ENCODE results near the gene GOLPH3L. TPM values are rescaled to one million over a fixed set of nuclear protein-coding genes. Genes with fewer than 3 reads are reported as not detected.
"Not testable (repeated sequence)": the region's sequence is repeated elsewhere in the genome, so short reads cannot be mapped to it uniquely, and the experiment has no call there.

GOLPH3L gene
- total RNA-seq, 1 donor from 2014 or later = 26.6 TPM

DNA sequence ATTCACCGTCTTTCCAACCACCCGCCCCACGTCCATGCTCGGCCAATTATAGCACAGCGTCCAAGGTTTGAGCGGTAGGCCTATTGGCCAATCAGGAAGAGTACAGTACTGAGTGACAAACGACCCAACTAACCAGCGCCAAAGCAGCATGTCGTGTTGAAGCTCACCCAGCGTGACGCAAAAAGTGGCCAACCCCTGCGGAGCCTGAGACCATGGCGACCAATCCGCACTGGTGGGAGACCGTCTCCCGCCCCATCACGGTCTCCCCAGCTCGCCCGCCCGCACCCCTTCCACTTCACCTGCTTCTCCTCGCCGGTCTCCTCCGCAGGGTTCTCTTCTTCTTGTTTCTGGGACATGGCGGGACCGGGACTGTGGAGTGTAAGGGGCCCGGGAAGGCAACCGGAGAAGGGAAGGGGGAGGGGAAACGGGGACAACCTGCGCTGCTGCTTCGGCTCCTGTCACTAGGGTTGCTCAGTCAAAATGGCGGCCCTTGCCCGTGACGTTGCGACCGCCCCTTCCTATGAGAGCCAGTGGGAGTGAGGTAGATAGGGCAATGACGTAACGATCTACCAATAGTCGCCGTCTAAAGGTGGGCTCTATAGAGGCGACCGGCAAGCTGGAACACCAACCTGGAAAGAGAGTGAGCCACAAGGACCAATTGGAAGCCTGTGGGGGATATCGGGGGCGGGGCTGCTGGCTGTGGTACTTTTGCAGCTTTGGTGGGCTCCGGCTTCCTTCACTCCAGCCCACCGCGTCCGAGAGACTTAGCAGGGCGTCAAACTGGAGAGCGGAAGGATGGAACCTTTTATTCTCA, 67.6 kb downstream of the GOLPH3L start, which contains the start of gene ENSA:
TSS of gene ENSA (minus strand) at position 498 of the 814 bp plus-strand sequence. CDS start at position 356, 142 bp downstream.
- Mint-ChIP-seq H3K9me3 (no peaks in the 10 kb centered on the region), H3K4me1 (peaks cover 9% of the 10 kb centered on the region), H3K27ac (no peak within 1 kb of the TSS), H3K36me3 (peaks cover 25% of the 10 kb centered on the region), H3K4me3 (no peak within 1 kb of the TSS), H3K27me3 (ENCODE audit: low read depth) (no peaks in the 10 kb centered on the region)
- TF ChIP-seq, protein P1, sequence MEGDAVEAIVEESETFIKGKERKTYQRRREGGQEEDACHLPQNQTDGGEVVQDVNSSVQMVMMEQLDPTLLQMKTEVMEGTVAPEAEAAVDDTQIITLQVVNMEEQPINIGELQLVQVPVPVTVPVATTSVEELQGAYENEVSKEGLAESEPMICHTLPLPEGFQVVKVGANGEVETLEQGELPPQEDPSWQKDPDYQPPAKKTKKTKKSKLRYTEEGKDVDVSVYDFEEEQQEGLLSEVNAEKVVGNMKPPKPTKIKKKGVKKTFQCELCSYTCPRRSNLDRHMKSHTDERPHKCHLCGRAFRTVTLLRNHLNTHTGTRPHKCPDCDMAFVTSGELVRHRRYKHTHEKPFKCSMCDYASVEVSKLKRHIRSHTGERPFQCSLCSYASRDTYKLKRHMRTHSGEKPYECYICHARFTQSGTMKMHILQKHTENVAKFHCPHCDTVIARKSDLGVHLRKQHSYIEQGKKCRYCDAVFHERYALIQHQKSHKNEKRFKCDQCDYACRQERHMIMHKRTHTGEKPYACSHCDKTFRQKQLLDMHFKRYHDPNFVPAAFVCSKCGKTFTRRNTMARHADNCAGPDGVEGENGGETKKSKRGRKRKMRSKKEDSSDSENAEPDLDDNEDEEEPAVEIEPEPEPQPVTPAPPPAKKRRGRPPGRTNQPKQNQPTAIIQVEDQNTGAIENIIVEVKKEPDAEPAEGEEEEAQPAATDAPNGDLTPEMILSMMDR (IDR thresholded peaks at IDR 0.05; ENCODE audit: unreplicated experiment) = no peak
- peak; percentile 89 to 93 for DNase-seq (ENCODE audit: low spot score in 2 of 2, unreplicated experiment in 2 of 2)

DNA sequence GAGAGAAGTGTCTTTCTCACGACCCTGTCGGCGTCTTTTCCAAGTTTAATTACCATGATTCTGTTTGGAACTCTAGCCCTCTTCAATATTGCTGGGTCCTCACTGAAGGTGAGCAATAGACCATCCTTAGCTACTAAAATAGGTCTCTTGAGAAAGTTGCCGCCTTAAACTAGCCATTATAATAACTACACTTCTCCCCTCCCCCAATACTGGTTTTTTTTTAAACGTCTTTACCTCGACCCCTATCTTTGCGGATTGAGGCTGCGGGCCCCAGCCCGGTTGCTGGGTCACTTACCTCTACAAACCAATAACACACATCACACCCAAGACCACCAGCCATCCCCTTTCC, 68.2 kb downstream of the GOLPH3L start:
- peaks cover 9% of the 10 kb centered on the region for H3K4me1 Mint-ChIP-seq
- no peaks in the 10 kb centered on the region for H3K9me3 Mint-ChIP-seq
- peaks cover 25% of the 10 kb centered on the region for H3K36me3 Mint-ChIP-seq
- H3K4me3 Mint-ChIP-seq = no peak overlapping the region
- H3K27me3 Mint-ChIP-seq (ENCODE audit: low read depth) = no peaks in the 10 kb centered on the region
- H3K27ac Mint-ChIP-seq = no peak overlapping the region
- TF ChIP-seq, protein P1 (IDR thresholded peaks at IDR 0.05; ENCODE audit: unreplicated experiment) = no peak
- no peak for DNase-seq (ENCODE audit: low spot score in 2 of 2, unreplicated experiment in 2 of 2)

DNA sequence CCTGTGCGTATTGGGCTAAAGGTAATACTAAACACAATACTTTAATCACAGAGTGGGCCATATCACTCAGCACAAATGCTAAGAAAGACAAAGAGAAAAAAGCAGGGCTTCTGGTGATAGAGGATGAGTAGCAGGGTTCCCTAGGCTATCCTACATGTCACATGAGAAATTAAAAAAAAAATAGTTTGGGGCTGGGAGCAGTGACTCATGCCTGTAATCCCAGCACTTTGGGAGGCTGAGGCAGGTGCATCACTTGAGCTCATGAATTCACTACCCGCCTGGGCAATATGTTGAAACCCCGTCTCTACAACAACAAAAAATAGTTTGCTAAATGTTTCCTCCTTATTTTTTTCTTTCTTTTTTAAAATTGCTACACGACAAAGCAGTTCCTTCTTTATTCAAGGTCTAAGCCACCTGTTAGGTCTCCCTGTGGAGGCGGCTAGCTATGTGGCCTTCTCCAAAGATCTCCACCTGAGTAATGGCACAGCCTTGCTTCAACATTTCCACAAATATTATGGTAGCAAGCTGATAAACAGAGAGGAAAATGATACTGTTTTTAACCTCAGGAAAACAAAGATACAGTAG, 69.0 kb downstream of the GOLPH3L start:
- peaks cover 30% of the 10 kb centered on the region for H3K36me3 Mint-ChIP-seq
- DNase-seq (ENCODE audit: low spot score in 2 of 2, unreplicated experiment in 2 of 2) = no peak
- peak overlapping the region; percentile 41 for H3K27ac Mint-ChIP-seq
- H3K27me3 Mint-ChIP-seq (ENCODE audit: low read depth) = no peaks in the 10 kb centered on the region
- H3K4me3 Mint-ChIP-seq = no peak overlapping the region
- peaks cover 9% of the 10 kb centered on the region for H3K4me1 Mint-ChIP-seq
- TF ChIP-seq, protein P1 (IDR thresholded peaks at IDR 0.05; ENCODE audit: unreplicated experiment) = no peak
- no peaks in the 10 kb centered on the region for H3K9me3 Mint-ChIP-seq

DNA sequence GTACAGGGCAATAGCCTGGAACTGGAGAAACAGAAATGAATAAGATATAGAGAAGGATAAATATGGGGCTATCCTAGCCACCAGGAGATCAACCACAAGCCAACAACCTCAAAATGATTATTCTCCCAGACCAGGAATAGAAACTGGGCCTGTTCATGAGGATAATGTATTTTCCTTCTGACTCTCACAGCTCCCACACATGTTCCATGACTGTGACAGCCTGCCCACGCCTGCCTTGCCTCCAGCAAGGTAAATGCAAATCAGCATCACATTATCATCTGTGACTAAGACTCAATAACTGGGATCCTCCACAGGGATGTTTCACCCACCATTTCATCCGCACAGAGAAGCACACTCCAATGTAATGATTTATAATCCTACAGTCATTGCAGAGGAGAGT, 70.8 kb downstream of the GOLPH3L start:
- Mint-ChIP-seq H3K4me3 (no peak overlapping the region), H3K36me3 (peaks cover 37% of the 10 kb centered on the region), H3K4me1 (peaks cover 17% of the 10 kb centered on the region)

DNA sequence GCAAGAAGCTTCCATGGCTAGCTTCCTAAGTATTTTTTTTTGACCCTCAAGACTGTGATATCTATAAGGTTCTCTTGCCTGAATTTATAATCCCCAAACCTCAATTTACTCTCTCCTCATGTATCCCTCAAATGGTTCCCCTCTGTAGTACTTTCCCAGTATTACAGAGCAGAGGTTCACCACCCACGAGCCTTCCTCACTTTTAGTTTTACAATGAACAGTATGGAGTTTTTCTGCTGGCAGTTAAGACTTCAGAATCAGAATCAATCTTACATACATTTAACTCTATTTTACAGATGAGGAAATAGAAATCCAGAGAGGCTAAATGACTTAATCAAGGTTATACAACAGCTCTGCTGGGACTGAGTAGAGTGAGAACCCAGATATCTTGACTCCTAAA, 72.4 kb downstream of the GOLPH3L start:
- not testable (repeated sequence) for H3K9me3 Mint-ChIP-seq; H3K27me3 Mint-ChIP-seq (ENCODE audit: low read depth); H3K4me3 Mint-ChIP-seq; DNase-seq (ENCODE audit: low spot score in 2 of 2, unreplicated experiment in 2 of 2)
- Mint-ChIP-seq H3K36me3 (peaks cover 40% of the 10 kb centered on the region), H3K4me1 (peaks cover 23% of the 10 kb centered on the region), H3K27ac (peak overlapping the region; percentile 1)

More for the DNA sequence above, 70.8 kb downstream of the GOLPH3L start:
- TF ChIP-seq, protein P1 (IDR thresholded peaks at IDR 0.05; ENCODE audit: unreplicated experiment) = no peak
- no peaks in the 10 kb centered on the region for H3K9me3 Mint-ChIP-seq
- DNase-seq (ENCODE audit: low spot score in 2 of 2, unreplicated experiment in 2 of 2) = no peak
- H3K27me3 Mint-ChIP-seq (ENCODE audit: low read depth) = no peaks in the 10 kb centered on the region
- H3K27ac Mint-ChIP-seq = no peak overlapping the region

DNA sequence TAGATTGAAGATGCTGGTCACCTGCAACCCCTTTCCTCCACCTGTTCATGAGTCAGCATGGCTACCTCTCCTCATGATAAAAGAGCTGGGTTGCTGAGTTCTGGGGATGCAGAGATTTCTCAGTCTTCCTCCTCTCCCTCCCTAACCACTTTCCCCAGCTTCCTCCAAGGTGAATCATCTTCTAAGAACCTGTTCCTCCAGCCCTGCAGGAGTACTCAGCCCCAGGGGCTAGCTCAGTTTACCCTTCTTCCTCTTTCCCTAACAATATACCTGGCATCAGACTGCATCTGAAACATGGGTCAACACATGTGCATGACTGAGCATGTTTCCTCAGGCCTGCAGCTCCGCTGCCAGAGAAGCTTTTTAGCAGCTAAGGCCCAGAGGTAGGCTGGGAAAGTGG, 72.8 kb downstream of the GOLPH3L start:
- H3K9me3 Mint-ChIP-seq; H3K4me3 Mint-ChIP-seq; DNase-seq (ENCODE audit: low spot score in 2 of 2, unreplicated experiment in 2 of 2); H3K27ac Mint-ChIP-seq; H3K27me3 Mint-ChIP-seq (ENCODE audit: low read depth): not testable (repeated sequence)
- H3K4me1 Mint-ChIP-seq = peaks cover 27% of the 10 kb centered on the region
- peaks cover 44% of the 10 kb centered on the region for H3K36me3 Mint-ChIP-seq

Measured in mesothelial cell of epicardium (in vitro differentiated cells).